Measurements from ENCODE around the gene ZRSR2. TPM values are rescaled to one million over a fixed set of nuclear protein-coding genes. Genes with fewer than 3 reads are reported as not detected.

Gene ZRSR2
- total RNA-seq, 1 experiment from 2014 or later = 3.0 TPM

DNA sequence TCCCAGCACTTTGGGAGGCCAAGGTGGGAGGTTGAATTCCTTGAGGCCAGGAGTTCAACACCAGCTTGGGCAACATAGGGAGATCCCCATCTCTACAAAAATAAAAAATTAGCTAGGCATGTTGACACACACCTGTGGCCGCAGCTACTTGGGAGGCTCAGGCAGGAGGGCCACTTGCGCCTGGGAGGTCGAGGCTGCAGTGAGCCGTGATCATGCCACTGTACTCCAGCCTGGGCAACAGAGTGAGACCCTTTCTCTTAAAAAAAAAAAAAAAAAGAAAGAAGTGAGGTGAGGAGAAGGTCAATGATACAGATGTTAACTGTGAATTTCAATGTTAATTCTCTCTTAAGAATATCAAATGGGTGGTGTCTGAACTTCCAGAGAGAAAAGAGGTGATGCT is 79.4 kb downstream of the ZRSR2 start:
- H3K27me3 ChIP-seq (ENCODE audit: control insufficient read depth, insufficient read depth, low read length) = no peaks in the 10 kb centered on the region
- intact Hi-C loops (cut with micrococcal nuclease; ENCODE audit: unreplicated experiment) = no loop called here
- H3K4me3 ChIP-seq (ENCODE audit: low read depth in 2 of 2, low read length in 2 of 2) = no peak overlapping the region
- ChIA-PET POLR2A (no interaction called here), CTCF (no interaction called here)
- H3K4me1 ChIP-seq (ENCODE audit: control insufficient read depth, insufficient read depth, low read length) = no peaks in the 10 kb centered on the region
- BruUV-seq (replicated peaks) = no TSS peak
- ATAC-seq (no peak), DNase-seq (ENCODE audit: low read depth, low spot score) (no peak)
- H3K27ac ChIP-seq (ENCODE audit: low read length) = no peak overlapping the region
- H3K9me3 ChIP-seq (ENCODE audit: control insufficient read depth, insufficient read depth, low read depth, low read length) = no peaks in the 10 kb centered on the region
- in situ Hi-C loops (cut with HindIII; ENCODE audit: low pct_unique_long_range_greater_than_20kb, low sequenced_read_pairs) = no loop called here
- H3K36me3 ChIP-seq (ENCODE audit: control insufficient read depth, insufficient read depth, low read length) = no peaks in the 10 kb centered on the region
- TF ChIP-seq, protein P1, sequence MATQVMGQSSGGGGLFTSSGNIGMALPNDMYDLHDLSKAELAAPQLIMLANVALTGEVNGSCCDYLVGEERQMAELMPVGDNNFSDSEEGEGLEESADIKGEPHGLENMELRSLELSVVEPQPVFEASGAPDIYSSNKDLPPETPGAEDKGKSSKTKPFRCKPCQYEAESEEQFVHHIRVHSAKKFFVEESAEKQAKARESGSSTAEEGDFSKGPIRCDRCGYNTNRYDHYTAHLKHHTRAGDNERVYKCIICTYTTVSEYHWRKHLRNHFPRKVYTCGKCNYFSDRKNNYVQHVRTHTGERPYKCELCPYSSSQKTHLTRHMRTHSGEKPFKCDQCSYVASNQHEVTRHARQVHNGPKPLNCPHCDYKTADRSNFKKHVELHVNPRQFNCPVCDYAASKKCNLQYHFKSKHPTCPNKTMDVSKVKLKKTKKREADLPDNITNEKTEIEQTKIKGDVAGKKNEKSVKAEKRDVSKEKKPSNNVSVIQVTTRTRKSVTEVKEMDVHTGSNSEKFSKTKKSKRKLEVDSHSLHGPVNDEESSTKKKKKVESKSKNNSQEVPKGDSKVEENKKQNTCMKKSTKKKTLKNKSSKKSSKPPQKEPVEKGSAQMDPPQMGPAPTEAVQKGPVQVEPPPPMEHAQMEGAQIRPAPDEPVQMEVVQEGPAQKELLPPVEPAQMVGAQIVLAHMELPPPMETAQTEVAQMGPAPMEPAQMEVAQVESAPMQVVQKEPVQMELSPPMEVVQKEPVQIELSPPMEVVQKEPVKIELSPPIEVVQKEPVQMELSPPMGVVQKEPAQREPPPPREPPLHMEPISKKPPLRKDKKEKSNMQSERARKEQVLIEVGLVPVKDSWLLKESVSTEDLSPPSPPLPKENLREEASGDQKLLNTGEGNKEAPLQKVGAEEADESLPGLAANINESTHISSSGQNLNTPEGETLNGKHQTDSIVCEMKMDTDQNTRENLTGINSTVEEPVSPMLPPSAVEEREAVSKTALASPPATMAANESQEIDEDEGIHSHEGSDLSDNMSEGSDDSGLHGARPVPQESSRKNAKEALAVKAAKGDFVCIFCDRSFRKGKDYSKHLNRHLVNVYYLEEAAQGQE (IDR thresholded peaks at IDR 0.05; ENCODE audit: insufficient read depth in 1 of 2, low read depth in 2 of 2, low read length in 1 of 2) = no peak
- TF ChIP-seq, protein P2, sequence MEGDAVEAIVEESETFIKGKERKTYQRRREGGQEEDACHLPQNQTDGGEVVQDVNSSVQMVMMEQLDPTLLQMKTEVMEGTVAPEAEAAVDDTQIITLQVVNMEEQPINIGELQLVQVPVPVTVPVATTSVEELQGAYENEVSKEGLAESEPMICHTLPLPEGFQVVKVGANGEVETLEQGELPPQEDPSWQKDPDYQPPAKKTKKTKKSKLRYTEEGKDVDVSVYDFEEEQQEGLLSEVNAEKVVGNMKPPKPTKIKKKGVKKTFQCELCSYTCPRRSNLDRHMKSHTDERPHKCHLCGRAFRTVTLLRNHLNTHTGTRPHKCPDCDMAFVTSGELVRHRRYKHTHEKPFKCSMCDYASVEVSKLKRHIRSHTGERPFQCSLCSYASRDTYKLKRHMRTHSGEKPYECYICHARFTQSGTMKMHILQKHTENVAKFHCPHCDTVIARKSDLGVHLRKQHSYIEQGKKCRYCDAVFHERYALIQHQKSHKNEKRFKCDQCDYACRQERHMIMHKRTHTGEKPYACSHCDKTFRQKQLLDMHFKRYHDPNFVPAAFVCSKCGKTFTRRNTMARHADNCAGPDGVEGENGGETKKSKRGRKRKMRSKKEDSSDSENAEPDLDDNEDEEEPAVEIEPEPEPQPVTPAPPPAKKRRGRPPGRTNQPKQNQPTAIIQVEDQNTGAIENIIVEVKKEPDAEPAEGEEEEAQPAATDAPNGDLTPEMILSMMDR (IDR thresholded peaks at IDR 0.05) = no peak
- TF ChIP-seq SIN3A (IDR thresholded peaks at IDR 0.05; ENCODE audit: borderline replicate concordance, insufficient read depth, low read depth, low read length) = no peak
- no peak for TF ChIP-seq TCF7L2 (IDR thresholded peaks at IDR 0.05; ENCODE audit: low read depth, low read length)
- TF ChIP-seq POLR2AphosphoS5 (IDR thresholded peaks at IDR 0.05; ENCODE audit: low read depth, low read length) = no peak

DNA sequence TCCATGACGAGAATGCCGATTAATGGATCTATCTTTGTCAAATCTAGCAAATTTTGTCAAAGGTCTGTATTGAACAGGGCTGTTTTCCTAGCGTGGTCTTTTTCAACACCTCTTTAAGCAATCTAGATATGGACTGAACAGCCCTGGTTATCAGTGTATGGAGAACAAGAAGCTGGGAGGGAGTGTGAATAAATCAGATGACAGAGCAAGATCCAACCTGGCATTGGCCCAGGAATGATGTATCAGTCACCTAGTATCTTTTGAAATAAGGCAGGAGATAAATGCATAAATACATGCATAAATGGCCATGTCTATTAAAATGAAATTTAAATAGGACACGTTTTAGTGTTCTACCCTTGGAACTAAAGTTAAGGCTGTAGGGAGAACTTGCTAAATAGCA is 80.0 kb downstream of the ZRSR2 start:
- H3K27me3 ChIP-seq (ENCODE audit: control insufficient read depth, insufficient read depth, low read length) = no peaks in the 10 kb centered on the region
- H3K9me3 ChIP-seq (ENCODE audit: control insufficient read depth, insufficient read depth, low read depth, low read length) = no peaks in the 10 kb centered on the region
- no peak for ATAC-seq
- ChIA-PET CTCF (no interaction called here), POLR2A (no interaction called here)
- H3K4me3 ChIP-seq (ENCODE audit: low read depth in 2 of 2, low read length in 2 of 2) = no peak overlapping the region
- no TSS peak for BruUV-seq (replicated peaks)
- TF ChIP-seq, protein P2 (IDR thresholded peaks at IDR 0.05) = no peak
- no peak for TF ChIP-seq TCF7L2 (IDR thresholded peaks at IDR 0.05; ENCODE audit: low read depth, low read length)
- no peak for TF ChIP-seq SIN3A (IDR thresholded peaks at IDR 0.05; ENCODE audit: borderline replicate concordance, insufficient read depth, low read depth, low read length)
- TF ChIP-seq, protein P1 (IDR thresholded peaks at IDR 0.05; ENCODE audit: insufficient read depth in 1 of 2, low read depth in 2 of 2, low read length in 1 of 2) = no peak
- TF ChIP-seq POLR2AphosphoS5 (IDR thresholded peaks at IDR 0.05; ENCODE audit: low read depth, low read length) = no peak
- DNase-seq (ENCODE audit: low read depth, low spot score) = no peak
- in situ Hi-C loops (cut with HindIII; ENCODE audit: low pct_unique_long_range_greater_than_20kb, low sequenced_read_pairs) (no loop called here), intact Hi-C loops (cut with micrococcal nuclease; ENCODE audit: unreplicated experiment) (no loop called here)
- H3K36me3 ChIP-seq (ENCODE audit: control insufficient read depth, insufficient read depth, low read length) = no peaks in the 10 kb centered on the region
- H3K4me1 ChIP-seq (ENCODE audit: control insufficient read depth, insufficient read depth, low read length) = no peaks in the 10 kb centered on the region
- H3K27ac ChIP-seq (ENCODE audit: low read length) = no peak overlapping the region

Other genes starting within 250 kb of the ZRSR2 start
- not detected for gene ACE2, start 189.5 kb upstream of the ZRSR2 start, total RNA-seq (2021; ENCODE audit: unreplicated experiment)
- gene CLTRN, start 125.7 kb upstream of the ZRSR2 start, total RNA-seq (2021; ENCODE audit: unreplicated experiment) = 0.10 TPM
- 6.8 TPM for gene CA5B, start 52.2 kb upstream of the ZRSR2 start, total RNA-seq (2021; ENCODE audit: unreplicated experiment)
- 14.7 TPM for gene AP1S2, start 64.3 kb downstream of the ZRSR2 start, total RNA-seq (2021; ENCODE audit: unreplicated experiment)